ENCODE data around the gene RANBP1. TPM values are rescaled to one million over a fixed set of nuclear protein-coding genes. Genes with fewer than 3 reads are reported as not detected.
"Not testable (repeated sequence)": the region's sequence is repeated elsewhere in the genome, so short reads cannot be mapped to it uniquely, and the experiment has no call there.

RANBP1 gene
- total RNA-seq, result 200 and 206 TPM in 2 replicates

- peak within 1 kb of the TSS; percentile 98 for H3K4me3 ChIP-seq (ENCODE audit: low read depth, low read length)
- no peak for DNase-seq (ENCODE audit: low read depth)
- no peak for TF ChIP-seq CTCF (IDR thresholded peaks at IDR 0.05; ENCODE audit: insufficient read depth, low read depth, low read length)
Observed at GRCh38 chr22:20115691-20116375, at the start of gene RANBP1. Gene RANBP1, plus strand, starts transcription at chr22:20116104. Its CDS starts 81 bp downstream, at chr22:20116185.

GRCh38 chr22:20066617-20067383, 49.1 kb upstream of the RANBP1 start:
- no peak for DNase-seq (ENCODE audit: low read depth)
- no peak for TF ChIP-seq CTCF (IDR thresholded peaks at IDR 0.05; ENCODE audit: insufficient read depth, low read depth, low read length)
- H3K4me3 ChIP-seq (ENCODE audit: low read depth, low read length), result no peak overlapping the region

GRCh38 chr22:20067384-20067682, 48.6 kb upstream of the RANBP1 start:
- not testable (repeated sequence) for DNase-seq (ENCODE audit: low read depth); H3K4me3 ChIP-seq (ENCODE audit: low read depth, low read length)

GRCh38 chr22:20068640-20069039, 47.3 kb upstream of the RANBP1 start:
- no peak for DNase-seq (ENCODE audit: low read depth)
- H3K4me3 ChIP-seq (ENCODE audit: low read depth, low read length), result no peak overlapping the region
- no peak for TF ChIP-seq CTCF (IDR thresholded peaks at IDR 0.05; ENCODE audit: insufficient read depth, low read depth, low read length)

- H3K4me3 ChIP-seq (ENCODE audit: low read depth, low read length), result no peak overlapping the region
- no peak for DNase-seq (ENCODE audit: low read depth)
- TF ChIP-seq CTCF (IDR thresholded peaks at IDR 0.05; ENCODE audit: insufficient read depth, low read depth, low read length), result no peak
Observed at GRCh38 chr22:20069331-20070042, 46.4 kb upstream of the RANBP1 start.

GRCh38 chr22:20071524-20071972, 44.4 kb upstream of the RANBP1 start:
- no peak for TF ChIP-seq CTCF (IDR thresholded peaks at IDR 0.05; ENCODE audit: insufficient read depth, low read depth, low read length)
- no peak for DNase-seq (ENCODE audit: low read depth)
- no peak overlapping the region for H3K4me3 ChIP-seq (ENCODE audit: low read depth, low read length)

GRCh38 chr22:20076627-20077172, 39.2 kb upstream of the RANBP1 start:
- DNase-seq (ENCODE audit: low read depth), result no peak
- no peak for TF ChIP-seq CTCF (IDR thresholded peaks at IDR 0.05; ENCODE audit: insufficient read depth, low read depth, low read length)
- no peak overlapping the region for H3K4me3 ChIP-seq (ENCODE audit: low read depth, low read length)
